HEK293T (cell line): Measurements from ENCODE around the gene TLE1.

Experiments used
- ELF4 ChIP-seq: fragments of 450-650 bp; IDR thresholded peaks from 2 replicates; pipeline ENCODE4 v1.6.1; 2017; ENCODE audit warnings: antibody characterized with exemption
- L3MBTL2 ChIP-seq: fragments of 450-650 bp; conservative IDR thresholded peaks from 2 replicates; pipeline ENCODE4 v1.6.1; 2016; ENCODE audit warnings: mild to moderate bottlenecking

GRCh38 chr9:81666123-81666522, 23.2 kb downstream of the TLE1 start:
- no peak for TF ChIP-seq ELF4
- no peak for TF ChIP-seq L3MBTL2
